ENCODE results near the gene PRDM2.

- TF ChIP-seq CTCF (IDR thresholded peaks at IDR 0.05 in 8 of 11, conservative IDR thresholded peaks at IDR 0.05 in 3 of 11) (no peak), POLR2A (IDR thresholded peaks at IDR 0.05) (no peak), POLR2AphosphoS5 (IDR thresholded peaks at IDR 0.05) (peak in 2 of 3 donors; percentile 28 to 59)
Measured at GRCh38 chr1:13793088-13793730, 93.2 kb downstream of the PRDM2 start.

Data from spleen (tissue), 7 donors.